ENCODE results near the gene DDX54.
"Not testable (repeated sequence)": the region's sequence is repeated elsewhere in the genome, so short reads cannot be mapped to it uniquely, and the experiment has no call there.

DDX54 gene

DNA sequence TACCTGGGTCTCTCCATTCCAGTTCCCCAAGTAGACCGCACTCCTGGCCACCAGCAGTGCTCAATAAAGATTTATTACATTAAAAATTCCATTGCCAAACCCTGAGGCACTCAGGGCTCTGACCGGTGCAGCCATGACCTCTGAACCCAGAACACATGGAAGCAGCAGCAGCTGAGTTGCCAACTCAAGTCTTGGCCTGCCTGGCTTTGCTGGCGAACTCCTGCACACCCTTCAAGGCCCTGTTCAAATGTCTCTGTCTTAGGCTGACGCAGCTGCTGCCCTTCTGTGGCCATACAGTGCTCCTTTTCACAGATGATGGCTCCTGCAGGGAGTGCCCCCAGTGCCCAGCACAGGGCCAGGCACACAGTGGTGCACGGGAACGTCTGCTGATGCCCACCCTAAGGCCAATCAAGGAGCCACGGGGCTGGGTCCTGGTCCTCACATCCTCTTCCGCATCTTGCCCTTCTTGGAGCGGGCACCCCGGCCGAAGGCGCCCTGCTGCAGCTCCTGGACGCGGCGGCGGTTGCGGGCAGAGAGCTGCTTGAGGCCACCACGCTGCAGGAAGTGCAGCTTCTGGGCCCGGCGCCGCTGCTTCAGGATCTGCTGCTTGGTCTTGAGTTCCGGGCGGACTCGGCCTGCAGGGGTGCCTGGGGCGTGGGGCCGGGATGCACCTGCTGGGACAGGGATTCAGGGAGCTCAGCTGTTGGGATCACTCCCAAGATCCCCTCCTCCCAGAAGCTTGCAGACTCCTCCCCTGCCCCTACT lies 26.7 kb downstream of the DDX54 start:
- DNase-seq = no peak

DNA sequence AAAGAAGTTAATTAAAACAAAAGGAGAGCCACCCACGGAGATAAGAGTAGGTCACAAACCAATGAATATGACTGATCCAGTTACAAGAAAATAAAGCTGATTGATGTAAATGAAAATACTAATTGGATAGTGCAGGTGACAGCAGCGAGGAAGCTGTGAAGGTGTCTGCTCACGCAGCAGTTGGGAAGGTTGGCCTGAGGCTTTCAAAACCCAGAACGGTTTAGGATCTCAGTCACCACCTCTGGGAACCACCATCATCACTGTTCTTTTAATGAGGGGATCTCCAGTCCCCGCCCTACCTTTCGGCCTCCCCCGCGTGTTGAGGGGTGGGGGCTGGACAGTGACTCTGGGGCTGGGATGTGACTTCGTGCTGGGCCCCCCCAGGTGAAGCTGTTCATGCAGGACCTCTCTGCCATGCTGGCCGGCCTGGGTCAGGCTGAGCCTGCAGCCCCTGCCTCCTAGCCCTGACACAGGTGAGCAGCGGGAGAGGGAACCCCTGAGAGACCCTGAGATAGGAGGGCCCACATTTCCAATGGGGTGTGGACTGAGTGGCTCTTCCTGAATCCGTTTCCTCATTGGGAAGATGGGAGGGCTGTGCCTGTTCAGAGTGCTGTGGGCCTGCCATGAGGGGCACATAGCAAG lies 27.9 kb downstream of the DDX54 start:
- no peak for DNase-seq

DNA sequence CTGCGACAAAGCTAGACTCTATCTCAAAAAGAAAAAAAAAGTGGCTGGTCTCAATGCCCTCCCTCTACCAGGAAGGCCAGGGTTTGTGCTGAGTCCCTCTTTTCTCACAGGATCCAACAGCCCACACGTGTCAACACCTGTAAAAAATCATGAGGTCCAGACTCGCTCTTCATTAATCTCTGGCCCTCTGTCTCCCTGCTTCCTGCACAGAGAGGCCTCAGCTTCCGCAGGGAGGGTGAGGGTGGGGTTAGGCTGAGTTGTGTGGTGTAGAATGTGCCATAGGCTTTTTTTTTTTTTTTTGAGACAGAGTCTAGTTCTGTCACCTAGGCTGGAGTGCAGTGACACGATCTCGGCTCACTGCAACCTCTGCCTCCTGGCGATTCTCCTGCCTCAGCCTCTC lies 29.6 kb downstream of the DDX54 start:
- DNase-seq = no peak

DNA sequence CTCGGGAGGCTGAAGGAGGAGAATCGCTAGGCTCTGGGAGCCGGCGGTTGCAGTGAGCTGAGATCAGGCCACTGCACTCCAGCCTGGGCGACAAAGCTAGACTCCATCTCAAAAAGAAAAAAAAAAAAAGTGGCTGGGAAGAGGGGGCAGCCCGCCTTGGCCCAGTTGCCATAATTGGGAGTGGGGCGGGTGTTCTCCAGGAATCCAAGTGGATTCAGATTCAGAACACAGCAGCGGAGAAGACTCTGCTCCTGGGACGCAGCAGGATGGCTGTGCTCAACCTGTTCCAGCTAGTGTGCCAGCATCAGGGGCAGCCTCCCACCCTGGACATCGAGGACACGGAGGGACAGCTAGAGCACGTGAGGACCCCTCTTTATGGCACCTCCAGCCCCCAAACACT lies 30.2 kb downstream of the DDX54 start:
- DNase-seq = no peak

DNA sequence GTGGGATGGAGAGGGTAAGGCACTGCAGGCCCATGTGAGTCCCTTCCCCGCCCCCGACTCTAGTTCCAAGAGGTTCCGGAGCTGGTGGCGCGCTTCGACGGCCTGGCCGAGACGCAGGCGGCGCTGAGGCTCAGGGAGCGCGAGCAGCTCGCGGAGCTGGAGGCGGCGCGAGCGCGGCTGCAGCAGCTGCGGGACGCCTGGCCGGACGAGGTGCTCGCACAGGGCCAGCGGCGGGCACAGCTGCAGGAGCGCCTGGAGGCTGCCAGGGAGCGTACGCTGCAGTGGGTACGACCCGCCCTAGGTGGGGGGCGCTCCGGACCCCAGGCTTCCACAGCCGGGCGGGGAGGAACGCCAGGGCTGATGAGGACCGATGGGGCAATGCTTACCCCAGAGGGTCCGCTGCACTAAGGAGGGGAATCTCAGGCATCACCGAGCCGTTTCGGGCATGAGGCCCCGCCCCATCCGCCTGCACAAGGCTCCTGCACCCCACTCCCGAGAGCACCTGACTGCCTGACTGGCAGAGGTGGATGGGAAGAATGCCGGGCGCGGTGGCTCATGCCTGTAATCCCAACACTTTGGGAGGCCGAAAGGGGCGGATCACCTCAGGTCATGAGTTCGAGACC lies 30.8 kb downstream of the DDX54 start:
- no peak for DNase-seq

DNA sequence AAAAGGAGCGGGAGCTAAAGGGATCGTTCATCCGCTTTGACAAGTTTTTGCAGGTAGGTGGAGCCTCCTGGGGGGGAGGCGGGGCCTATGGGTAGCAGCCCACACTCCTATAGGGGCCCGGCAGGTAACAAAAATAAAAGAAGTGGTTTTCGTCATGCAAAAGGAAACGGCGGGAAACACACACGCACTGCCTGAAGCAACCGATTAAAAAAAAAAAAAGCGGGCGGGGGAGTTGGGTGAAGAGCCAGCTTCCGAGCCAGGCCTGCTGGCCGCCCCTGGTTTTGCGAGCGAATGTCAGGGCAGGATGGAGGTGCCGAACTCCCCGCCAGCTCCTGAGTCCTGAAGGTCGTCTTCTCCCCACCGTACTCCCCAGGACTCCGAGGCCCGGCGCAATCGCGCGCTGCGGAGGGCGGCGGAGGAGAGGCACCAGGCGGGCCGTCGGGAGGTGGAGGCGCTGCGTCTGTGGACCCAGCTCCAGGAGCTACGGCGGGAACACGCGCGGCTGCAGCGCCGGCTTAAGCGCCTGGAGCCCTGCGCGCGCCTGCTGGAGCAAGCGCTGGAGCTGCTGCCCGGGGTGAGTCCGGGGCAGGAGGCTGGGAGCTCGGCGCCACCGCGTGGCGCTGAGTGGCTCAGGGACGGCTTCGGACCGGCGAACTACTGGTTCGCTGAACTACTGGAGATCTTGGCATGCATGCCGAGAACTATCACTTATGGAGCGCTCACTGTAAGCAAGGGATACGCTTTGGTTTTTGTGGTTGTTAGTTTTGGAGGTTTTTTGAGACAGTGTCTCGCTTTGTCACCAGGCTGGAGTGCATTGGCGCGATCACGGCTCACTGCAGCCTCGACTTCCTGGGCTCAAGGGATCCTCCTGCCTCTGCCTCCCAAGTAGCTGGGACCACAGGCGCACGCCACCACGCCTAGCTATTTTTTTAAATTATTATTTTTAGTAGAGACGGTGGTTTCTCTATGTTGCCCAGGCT lies 32.2 kb downstream of the DDX54 start:
- peak; percentile 59 for DNase-seq

DNA sequence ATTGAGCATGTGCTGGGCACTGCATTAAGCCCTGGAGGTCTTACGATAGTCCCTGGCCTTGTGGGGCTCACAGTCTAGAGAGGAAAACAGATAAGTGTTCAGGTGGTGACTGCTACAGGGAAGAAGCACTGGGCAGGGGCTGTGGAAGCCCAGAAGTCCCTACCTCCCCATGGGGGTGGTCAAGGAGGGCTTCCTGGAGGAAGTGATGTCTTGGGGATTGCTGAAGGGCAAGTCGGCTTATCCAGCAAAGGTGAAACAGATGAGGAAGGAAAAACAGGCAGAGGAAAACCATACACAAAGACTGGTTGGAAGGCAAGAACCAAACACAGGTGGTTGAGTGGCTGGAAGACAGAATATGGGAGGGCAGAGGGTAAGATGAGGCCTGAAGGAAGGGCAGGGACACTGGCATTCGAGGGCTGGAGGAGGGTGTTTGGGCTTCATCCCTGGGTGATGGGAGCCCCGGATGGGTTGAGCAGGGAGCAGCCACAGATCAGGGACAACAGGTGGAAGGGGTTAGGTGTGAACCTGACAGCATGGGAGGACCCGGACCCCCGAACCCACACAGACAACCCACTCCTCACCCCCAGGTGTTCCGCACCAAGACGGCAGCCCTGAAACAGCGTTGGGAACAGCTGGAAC lies 33.0 kb downstream of the DDX54 start:
- no peak for DNase-seq

DNA sequence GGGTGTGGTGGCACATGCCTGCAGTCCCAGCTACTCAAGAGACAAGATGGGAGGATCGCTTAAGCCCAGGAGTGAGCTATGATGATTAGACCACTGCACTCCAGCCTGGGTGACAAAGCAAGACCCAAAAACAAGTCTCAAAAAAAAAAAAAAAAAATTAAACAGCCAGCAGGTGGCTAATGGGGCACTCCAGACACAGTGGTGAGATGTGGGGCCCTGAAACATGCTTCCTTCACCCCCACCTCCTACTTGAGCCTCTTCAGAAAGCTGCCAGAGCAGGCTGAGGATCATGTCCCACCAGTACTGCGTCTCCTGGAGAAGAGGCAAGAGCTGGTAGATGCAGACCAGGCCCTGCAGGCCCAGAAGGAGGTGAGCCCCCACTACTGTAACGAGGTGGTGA lies 33.6 kb downstream of the DDX54 start:
- no peak for DNase-seq

DNA sequence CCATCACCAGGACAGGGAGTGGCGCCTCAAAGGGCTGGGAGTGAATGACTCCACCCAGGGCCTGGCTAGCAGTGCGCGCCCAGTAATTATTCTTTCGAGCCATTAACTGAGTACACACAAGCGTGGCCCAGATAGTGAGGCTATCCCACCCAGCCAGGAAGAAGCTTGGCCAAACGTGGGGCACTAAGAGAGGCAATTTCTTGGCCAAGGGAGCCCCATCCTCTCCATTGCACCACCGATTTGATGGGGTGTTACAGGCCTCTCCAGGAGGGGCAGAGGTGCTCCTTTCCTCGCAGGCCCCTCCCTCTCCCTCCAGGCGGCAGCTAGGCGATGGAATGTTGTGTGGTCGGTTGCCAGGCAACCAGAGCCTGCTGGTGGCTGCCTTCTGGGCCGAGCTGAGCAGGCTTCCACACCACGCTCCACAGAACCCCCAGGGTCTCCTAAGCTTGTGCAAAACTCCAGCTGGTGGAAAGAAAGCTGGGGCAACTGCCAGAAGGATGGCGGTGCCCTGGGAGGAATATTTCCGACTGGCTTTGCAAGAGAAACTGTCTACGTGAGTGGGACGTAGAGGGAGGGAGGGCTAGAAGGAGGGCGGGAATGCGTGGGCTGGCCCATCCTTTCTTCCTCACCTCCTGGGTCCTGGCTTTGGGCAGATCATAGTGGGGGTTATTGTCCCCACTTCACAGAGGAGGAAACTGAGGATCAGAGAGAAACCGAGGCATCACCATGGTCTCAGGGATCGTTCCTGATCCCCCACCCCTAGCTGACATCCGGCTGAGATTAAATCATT lies 35.7 kb downstream of the DDX54 start, which contains the start of gene CFAP73:
Gene CFAP73, plus strand, starts transcription at position 364 of the 790 bp plus-strand sequence. Its CDS starts 134 bp downstream, at position 498.
- DNase-seq = no peak

DNA sequence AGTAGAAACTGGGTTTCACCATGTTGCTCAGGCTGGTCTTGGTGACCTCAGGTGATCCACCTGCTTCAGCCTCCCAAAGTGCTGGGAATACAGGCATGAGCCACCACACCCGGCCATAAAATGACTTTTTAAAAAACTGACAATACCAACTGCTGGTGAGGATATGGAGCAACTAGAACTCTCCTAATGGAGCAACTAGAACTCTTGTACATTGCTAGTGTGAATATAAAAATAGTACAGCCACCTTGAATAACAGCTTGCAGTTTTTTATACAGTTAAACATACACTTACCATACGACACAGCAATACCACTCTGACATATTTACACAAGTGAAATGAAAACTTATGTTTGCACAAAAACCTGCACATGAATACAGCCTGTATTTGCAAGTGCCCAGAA lies 38.3 kb downstream of the DDX54 start:
- no peak for DNase-seq

DNA sequence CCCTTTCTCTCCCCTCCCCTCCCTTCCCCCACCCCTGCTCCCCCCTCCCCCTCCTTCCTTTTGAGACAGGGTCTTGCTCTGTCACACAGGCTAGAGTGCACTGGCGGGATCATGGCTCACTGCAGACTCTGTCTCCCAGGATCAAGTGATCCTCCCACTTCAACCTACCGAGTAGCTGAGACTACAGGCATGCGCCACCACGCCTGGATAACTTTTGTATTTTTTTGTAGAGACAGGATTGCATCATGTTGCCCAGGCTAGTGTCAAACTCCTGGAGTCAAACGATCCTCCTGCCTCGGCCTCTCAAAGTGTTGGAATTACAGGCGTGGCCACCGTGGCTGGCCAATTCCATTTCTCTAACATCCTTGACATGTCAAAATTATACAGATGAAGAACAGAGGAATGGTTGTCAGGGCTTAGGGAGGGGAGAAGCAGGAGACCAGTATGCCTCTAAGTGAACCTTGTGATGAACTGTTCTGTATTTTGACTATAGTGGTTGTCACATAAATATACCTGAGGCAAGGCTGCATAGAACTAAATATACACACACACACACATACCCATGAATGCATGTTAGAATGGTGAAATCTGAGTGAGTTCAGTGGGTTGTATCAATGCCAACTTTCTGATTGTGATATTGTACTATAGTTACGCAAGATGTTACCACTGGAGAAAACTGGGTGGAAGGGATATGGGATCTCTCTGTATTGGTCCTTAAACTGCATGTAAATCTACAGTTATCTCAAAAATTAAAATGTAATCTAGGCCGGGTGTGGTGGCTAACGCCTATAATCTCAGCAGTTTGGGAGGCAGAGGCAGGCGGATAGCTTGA lies 39.3 kb downstream of the DDX54 start:
- no peak for DNase-seq

DNA sequence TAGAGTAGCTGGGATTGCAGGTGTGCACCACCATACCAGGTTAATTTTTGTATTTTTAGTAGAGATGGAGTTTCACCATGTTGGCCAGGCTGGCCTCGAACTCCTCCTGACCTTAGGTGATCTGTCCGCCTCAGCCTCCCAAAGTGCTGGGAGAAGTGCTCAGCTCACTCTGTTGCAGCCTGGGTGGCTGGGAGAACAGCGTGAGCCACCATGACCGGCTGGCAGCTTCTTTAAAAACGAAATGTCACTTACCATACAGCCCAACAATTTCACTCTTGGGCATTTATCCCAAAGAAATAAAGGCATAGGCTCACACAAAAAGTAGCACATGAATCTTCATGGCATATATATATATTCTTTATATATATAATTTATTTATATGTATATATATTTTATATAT lies 40.5 kb downstream of the DDX54 start:
- no peak for DNase-seq

DNA sequence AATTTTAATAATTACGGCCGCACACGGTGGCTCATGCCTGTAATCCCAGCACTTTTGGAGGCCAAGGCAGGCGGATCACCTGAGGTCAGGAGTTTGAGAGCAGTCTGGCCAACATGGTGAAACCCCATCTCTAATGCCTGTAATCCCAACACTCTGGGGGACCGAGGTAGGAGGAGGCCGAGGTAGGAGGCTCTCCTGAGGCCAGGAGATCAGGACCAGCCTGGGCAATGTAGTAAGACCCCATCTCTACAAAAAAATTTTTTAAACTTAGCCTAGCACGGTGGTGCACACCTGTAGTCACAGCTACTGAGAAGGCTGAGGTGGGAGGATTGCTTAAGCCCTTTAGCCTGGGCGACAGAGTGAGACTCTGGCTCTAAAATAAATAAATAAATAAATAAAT lies 41.3 kb downstream of the DDX54 start:
- DNase-seq = no peak

DNA sequence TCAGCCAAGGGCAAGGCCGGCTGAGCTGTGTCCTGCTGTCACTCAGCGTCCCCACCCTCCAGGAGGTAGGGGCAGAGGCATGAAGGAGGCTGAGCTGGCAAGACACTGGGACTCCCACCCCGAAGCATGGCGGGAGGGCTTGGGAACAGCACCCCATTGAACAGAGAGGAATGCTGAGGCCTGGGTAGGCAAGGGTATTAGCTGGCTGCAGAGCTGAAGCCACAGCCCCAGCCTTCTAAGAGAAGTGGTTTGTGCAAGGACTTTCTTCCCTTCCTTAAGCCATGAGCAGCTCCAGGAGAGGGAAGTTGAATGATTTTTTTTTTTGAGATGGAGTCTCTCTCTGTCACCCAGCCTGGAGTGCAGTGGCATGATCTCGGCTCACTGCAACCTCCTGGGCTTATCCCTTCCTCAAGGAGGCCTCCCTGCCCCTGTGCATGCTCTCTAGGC lies 42.4 kb downstream of the DDX54 start:
- DNase-seq = no peak

DNA sequence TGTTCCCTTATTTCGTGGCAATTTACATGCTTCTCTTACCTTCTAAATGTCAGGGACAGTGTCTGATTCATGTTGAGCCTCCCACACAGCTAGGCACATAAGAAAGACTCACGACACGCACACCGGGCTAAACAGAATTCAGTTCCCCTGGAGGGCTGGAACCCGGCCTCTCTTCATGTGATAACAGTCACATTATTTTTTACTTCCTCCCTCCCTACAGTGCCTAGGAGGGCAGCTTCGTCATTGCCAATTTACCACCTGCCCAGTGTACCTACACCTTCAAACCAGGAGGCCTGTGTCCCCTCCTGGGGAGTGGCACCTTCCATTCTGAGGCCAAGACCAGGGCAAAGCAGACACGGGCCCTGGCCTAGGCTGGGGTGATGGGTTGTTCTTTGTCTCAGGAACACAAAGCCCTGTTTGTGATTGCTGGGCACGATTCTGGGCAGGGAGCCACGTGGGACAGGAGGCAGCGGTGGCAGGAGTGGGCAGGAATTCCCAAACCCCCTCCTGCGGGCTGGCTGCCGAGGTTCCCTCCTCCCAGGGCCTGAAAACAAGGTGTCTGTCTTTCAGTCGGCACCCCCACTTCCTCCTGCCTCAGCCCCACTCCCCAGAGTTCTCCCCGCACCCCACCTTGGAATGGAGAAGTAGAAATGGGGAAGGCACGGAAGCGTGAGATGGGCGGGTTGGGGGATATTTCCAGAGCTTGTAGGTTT lies 42.9 kb downstream of the DDX54 start:
- no peak for DNase-seq

DNA sequence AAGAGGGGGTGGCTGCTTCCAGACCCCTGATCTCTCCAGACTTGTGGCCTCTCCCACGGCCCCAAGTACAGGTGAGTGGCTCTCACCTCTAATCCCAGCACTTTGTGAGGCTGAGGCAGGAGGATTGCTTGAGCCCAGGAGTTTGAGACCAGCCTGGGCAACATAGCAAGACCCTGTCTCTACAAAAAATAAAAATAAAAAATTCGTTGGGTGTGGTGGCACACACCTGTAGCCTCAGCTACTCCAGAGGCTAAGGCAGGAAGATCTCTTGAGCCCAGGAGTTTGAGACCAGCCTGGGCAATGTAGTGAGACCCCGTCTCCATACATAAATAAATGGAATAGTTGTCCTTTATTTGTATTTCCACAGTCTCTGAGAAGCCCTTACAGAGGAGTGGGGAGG lies 43.6 kb downstream of the DDX54 start:
- not testable (repeated sequence) for DNase-seq

DNA sequence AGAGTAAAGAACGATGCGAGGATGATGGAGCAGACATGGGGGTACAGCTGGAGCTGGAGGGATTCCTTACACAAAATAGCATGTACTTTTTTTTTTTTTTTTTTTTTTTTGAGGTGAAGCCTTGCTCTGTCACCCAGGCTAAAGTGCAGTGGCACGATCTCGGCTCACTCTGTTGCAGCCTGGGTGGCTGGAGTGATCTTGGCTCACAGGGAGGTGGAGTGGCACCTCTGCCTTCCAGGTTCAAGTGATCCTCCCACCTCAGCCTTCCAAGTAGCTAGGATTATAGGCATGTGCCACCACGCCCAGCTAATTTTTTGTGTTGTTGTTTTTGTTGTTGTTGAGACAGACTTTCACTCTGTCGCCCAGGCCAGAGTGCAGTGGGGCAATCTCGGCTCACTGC lies 44.6 kb downstream of the DDX54 start:
- DNase-seq = no peak

DNA sequence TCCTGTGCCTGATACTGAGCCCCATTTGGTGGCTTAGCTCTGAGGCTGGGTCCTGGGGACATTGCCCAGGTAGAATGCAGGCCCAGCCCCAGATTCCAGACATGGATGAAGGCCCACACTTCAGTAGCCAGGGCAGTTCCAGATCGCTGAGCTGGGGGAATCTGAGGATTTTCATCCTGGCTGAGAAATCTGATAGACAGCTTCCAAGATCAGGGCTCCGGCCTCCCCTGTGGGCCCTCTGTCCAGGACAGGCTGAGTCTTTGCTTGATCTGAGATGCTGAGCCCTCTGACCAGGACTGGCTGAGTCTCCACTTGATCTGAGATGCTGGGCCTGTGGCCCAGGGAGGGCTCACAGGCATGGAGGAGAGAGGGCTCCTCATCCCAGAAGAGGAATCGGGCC lies 46.5 kb downstream of the DDX54 start:
- DNase-seq = no peak

DNA sequence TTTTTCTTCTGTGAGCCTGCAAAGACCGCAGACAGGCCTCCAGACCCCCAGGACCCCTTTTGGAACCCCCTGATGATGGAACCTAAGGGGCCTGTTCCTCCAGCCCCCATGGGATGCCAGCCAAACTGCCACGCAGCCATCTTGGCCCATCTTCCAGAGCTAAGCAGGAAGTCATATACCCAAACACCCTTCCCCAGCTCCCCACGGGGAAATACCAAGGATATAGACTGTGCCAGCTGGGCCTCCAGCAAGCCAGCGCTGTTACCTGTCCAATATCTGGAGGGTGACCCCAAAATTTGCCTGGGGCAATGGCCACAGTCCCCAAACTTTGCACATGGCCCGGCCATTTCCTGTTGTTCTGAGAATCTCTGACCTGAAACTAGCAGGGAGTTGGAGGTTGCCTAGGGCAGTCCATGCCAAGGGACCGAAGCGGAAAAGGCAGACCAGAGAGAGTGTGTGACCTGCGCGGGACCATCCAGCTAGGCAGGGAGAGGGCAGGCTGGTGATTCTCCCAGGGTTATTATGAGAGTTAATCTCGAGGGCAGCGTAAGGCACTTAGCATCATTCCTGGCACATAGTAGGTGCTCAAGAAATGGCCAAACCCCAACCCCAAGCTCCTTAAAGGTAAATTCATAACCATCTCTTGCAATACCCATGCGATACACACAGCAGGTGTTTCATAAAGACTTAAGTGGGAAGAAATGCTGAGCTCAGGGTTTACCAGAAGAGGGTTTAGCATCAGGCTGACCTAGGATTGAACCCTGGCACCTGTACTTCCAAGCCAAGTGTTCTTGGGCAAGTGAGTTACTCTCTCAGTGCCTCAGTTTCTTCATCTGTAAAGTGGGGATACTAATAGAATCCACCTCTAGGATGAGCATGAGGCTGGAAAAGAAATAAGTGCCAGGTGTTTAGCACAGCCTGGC lies 47.2 kb downstream of the DDX54 start:
- no peak for DNase-seq
